Measurements from ENCODE around the gene LTBP4. TPM values are rescaled to one million over a fixed set of nuclear protein-coding genes. Genes with fewer than 3 reads are reported as not detected.

Gene LTBP4
- total and polyA plus RNA-seq, 12 donors = 15.3 to 272 (median 121) TPM

GRCh38 chr19:40673397-40673796 is 72.2 kb downstream of the LTBP4 start:
- intact Hi-C loops (cut with DNase I) = no loop called here
- no peak overlapping the region for H3K4me3 ChIP-seq
- no peaks in the 10 kb centered on the region for H3K4me1 ChIP-seq (replicated peaks in 1 of 2)
- no peak for TF ChIP-seq POLR2A (IDR thresholded peaks at IDR 0.05)
- no peak for TF ChIP-seq CTCF (IDR thresholded peaks at IDR 0.05)
- peaks cover 0 to 87% of the 10 kb centered on the region in 2 donors for H3K36me3 ChIP-seq (replicated peaks in 1 of 2)
- no peaks in the 10 kb centered on the region for H3K27me3 ChIP-seq
- no peak overlapping the region for H3K27ac ChIP-seq
- DNase-seq = no peak
- no peaks in the 10 kb centered on the region for H3K9me3 ChIP-seq (replicated peaks in 1 of 3)
- WGBS, 4 donors = 94 to 100% (median 96%) methylated on average over 1 to 11 of the region's 11 CpGs

GRCh38 chr19:40674291-40674690 is 73.1 kb downstream of the LTBP4 start:
- intact Hi-C loops (cut with DNase I) = no loop called here
- Histone ChIP-seq H3K4me1 (replicated peaks in 1 of 2) (no peaks in the 10 kb centered on the region), H3K9me3 (replicated peaks in 1 of 3) (no peaks in the 10 kb centered on the region), H3K27me3 (no peaks in the 10 kb centered on the region), H3K27ac (no peak overlapping the region), H3K36me3 (replicated peaks in 1 of 2) (peaks cover 0 to 82% of the 10 kb centered on the region in 2 donors), H3K4me3 (no peak overlapping the region)
- 60 to 89% (median 88%) methylated on average over 1 to 3 of the region's 3 CpGs; no CpG with 5 or more reads in 1 of the 4 donors for WGBS, 4 donors
- no peak for DNase-seq
- TF ChIP-seq CTCF (IDR thresholded peaks at IDR 0.05) (no peak), POLR2A (IDR thresholded peaks at IDR 0.05) (no peak)

GRCh38 chr19:40677156-40677555 is 76.0 kb downstream of the LTBP4 start:
- intact Hi-C loops (cut with DNase I) = no loop called here
- no peak overlapping the region for H3K27ac ChIP-seq
- 96 to 98% (median 97%) methylated on average over 8 to 23 of the region's 23 CpGs for WGBS, 4 donors
- no peaks in the 10 kb centered on the region for H3K27me3 ChIP-seq
- H3K36me3 ChIP-seq (replicated peaks in 1 of 2) = peaks cover 0 to 69% of the 10 kb centered on the region in 2 donors
- no peak for DNase-seq
- no peaks in the 10 kb centered on the region for H3K9me3 ChIP-seq (replicated peaks in 1 of 3)
- H3K4me3 ChIP-seq = no peak overlapping the region
- TF ChIP-seq CTCF (IDR thresholded peaks at IDR 0.05) (no peak), POLR2A (IDR thresholded peaks at IDR 0.05) (no peak)
- no peaks in the 10 kb centered on the region for H3K4me1 ChIP-seq (replicated peaks in 1 of 2)

Other genes with a start within 250 kb of the LTBP4 start
- under 1 TPM in 7 of 9 donors, not detected in 2; 0.06 to 0.34 (median 0.18) TPM for gene HIPK4, start 211.2 kb upstream of the LTBP4 start, total RNA-seq
- under 1 TPM in 2 of 3 donors, not detected in 1; 0.20 to 0.24 TPM for gene HIPK4, start 211.2 kb upstream of the LTBP4 start, polyA plus RNA-seq
- 10 to 100 TPM in 5 of 9 donors, 1 to 10 TPM in 4; 5.4 to 12.8 (median 10.4) TPM for gene PRX, start 188.0 kb upstream of the LTBP4 start, total RNA-seq
- 1 to 10 TPM; 3.2 to 6.6 (median 3.9) TPM for gene PRX, start 188.0 kb upstream of the LTBP4 start, polyA plus RNA-seq
- 10 to 100 TPM; 10.2 to 20.8 (median 13.3) TPM for gene SERTAD1, start 175.4 kb upstream of the LTBP4 start, total RNA-seq
- 10 to 100 TPM in 2 of 3 donors, 1 to 10 TPM in 1; 1.7 to 20.6 (median 11.1) TPM for gene SERTAD1, start 175.4 kb upstream of the LTBP4 start, polyA plus RNA-seq
- gene SERTAD3, start 157.0 kb upstream of the LTBP4 start, total RNA-seq = 10 to 100 TPM; 15.2 to 34.9 (median 28.0) TPM
- gene SERTAD3, start 157.0 kb upstream of the LTBP4 start, polyA plus RNA-seq = 10 to 100 TPM; 12.1 to 60.2 (median 32.4) TPM
- gene BLVRB, start 135.6 kb upstream of the LTBP4 start, total RNA-seq = 100 to 1,000 TPM in 5 of 9 donors, 10 to 100 TPM in 4; 85.8 to 303 (median 122) TPM
- 100 to 1,000 TPM in 2 of 3 donors, 10 to 100 TPM in 1; 53.8 to 189 (median 124) TPM for gene BLVRB, start 135.6 kb upstream of the LTBP4 start, polyA plus RNA-seq
- gene SPTBN4, start 134.4 kb upstream of the LTBP4 start, total RNA-seq = 1 to 10 TPM in 8 of 9 donors, under 1 TPM in 1; 0.91 to 5.4 (median 3.2) TPM
- 10 to 100 TPM in 1 of 3 donors, 1 to 10 TPM in 2; 2.2 to 46.7 (median 9.9) TPM for gene SPTBN4, start 134.4 kb upstream of the LTBP4 start, polyA plus RNA-seq
- gene SHKBP1, start 24.5 kb upstream of the LTBP4 start, total RNA-seq = 10 to 100 TPM; 12.5 to 96.3 (median 49.7) TPM
- 100 to 1,000 TPM in 2 of 3 donors, 10 to 100 TPM in 1; 17.8 to 157 (median 118) TPM for gene SHKBP1, start 24.5 kb upstream of the LTBP4 start, polyA plus RNA-seq
- 10 to 100 TPM in 7 of 9 donors, 1 to 10 TPM in 2; 5.9 to 53.5 (median 30.2) TPM for gene NUMBL, start 89.3 kb downstream of the LTBP4 start, total RNA-seq
- gene NUMBL, start 89.3 kb downstream of the LTBP4 start, polyA plus RNA-seq = 10 to 100 TPM in 2 of 3 donors, 1 to 10 TPM in 1; 3.2 to 60.6 (median 29.7) TPM
- 10 to 100 TPM; 21.6 to 80.4 (median 49.5) TPM for gene COQ8B, start 115.5 kb downstream of the LTBP4 start, total RNA-seq
- gene COQ8B, start 115.5 kb downstream of the LTBP4 start, polyA plus RNA-seq = 10 to 100 TPM; 13.7 to 69.3 (median 36.9) TPM
- gene ITPKC, start 115.7 kb downstream of the LTBP4 start, total RNA-seq = 10 to 100 TPM; 10.9 to 36.1 (median 21.3) TPM
- 10 to 100 TPM in 2 of 3 donors, 1 to 10 TPM in 1; 7.8 to 27.6 (median 24.9) TPM for gene ITPKC, start 115.7 kb downstream of the LTBP4 start, polyA plus RNA-seq
- 10 to 100 TPM in 5 of 9 donors, 1 to 10 TPM in 4; 2.2 to 17.5 (median 12.0) TPM for gene ACTMAP, start 149.1 kb downstream of the LTBP4 start, total RNA-seq
- gene ACTMAP, start 149.1 kb downstream of the LTBP4 start, polyA plus RNA-seq = 10 to 100 TPM in 2 of 3 donors, 1 to 10 TPM in 1; 7.9 to 28.0 (median 18.6) TPM
- 10 to 100 TPM; 18.5 to 91.3 (median 56.1) TPM for gene SNRPA, start 149.8 kb downstream of the LTBP4 start, total RNA-seq
- gene SNRPA, start 149.8 kb downstream of the LTBP4 start, polyA plus RNA-seq = 100 to 1,000 TPM in 2 of 3 donors, 10 to 100 TPM in 1; 92.1 to 176 (median 164) TPM
- gene MIA, start 174.2 kb downstream of the LTBP4 start, total RNA-seq = 1 to 10 TPM in 3 of 9 donors, under 1 TPM in 1, not detected in 5; 0.74 to 9.2 (median 1.2) TPM
- 1 to 10 TPM in 2 of 3 donors, not detected in 1; 8.3 to 8.7 TPM for gene MIA, start 174.2 kb downstream of the LTBP4 start, polyA plus RNA-seq
- 100 to 1,000 TPM in 1 of 9 donors, 10 to 100 TPM in 8; 41.4 to 105 (median 66.4) TPM for gene RAB4B, start 176.9 kb downstream of the LTBP4 start, total RNA-seq
- gene RAB4B, start 176.9 kb downstream of the LTBP4 start, polyA plus RNA-seq = 100 to 1,000 TPM in 1 of 3 donors, 10 to 100 TPM in 2; 25.8 to 135 (median 97.5) TPM
- 100 to 1,000 TPM in 6 of 9 donors, 10 to 100 TPM in 3; 79.2 to 169 (median 106) TPM for gene EGLN2, start 197.8 kb downstream of the LTBP4 start, total RNA-seq
- 100 to 1,000 TPM in 1 of 3 donors, 10 to 100 TPM in 2; 53.1 to 122 (median 98.7) TPM for gene EGLN2, start 197.8 kb downstream of the LTBP4 start, polyA plus RNA-seq
- 1 to 10 TPM in 3 of 9 donors, under 1 TPM in 5, not detected in 1; 0.11 to 2.1 (median 0.70) TPM for gene CYP2A6, start 249.1 kb downstream of the LTBP4 start, total RNA-seq
- gene CYP2A6, start 249.1 kb downstream of the LTBP4 start, polyA plus RNA-seq = 1 to 10 TPM in 1 of 3 donors, under 1 TPM in 2; 0.51 to 1.7 (median 0.57) TPM